Lung (tissue), 12 donors: ENCODE results near the gene CSTPP1. TPM values are rescaled to one million over a fixed set of nuclear protein-coding genes. Genes with fewer than 3 reads are reported as not detected.

Experiments
- ATAC-seq: fragments of 200-7000 bp; cut with Tn5 transposase; one replicate; pipeline ENCODE4 v1.9.1; 2020; ENCODE audit warnings: moderate number of reproducible peaks; ENCODE audit not compliant: insufficient read depth, low FRiP score
- DNase-seq, 3 donors: peaks; one replicate each; pipeline ENCODE4 v3.0.0-alpha.2; 2013 to 2017
- H3K27ac ChIP-seq, 2 donors: one replicate each; pipeline ENCODE4 v1.5.1; 2013; ENCODE audit warnings: mild to moderate bottlenecking in 2 of 2, moderate library complexity in 2 of 2, control low read depth in 1 of 2, inconsistent platforms in 1 of 2, low read depth in 1 of 2, low read length in 1 of 2
- H3K27me3 ChIP-seq, 3 donors: one replicate each; pipeline ENCODE4 v1.5.1; 2013; ENCODE audit warnings: low read length in 2 of 3; ENCODE audit not compliant: control insufficient read depth in 3 of 3, insufficient read depth in 3 of 3
- H3K36me3 ChIP-seq, 4 donors: one replicate each; pipeline ENCODE4 v1.5.1; 2013; ENCODE audit warnings: low read length in 4 of 4, mild to moderate bottlenecking in 1 of 4, moderate library complexity in 1 of 4; ENCODE audit not compliant: control insufficient read depth in 4 of 4, insufficient read depth in 4 of 4
- H3K4me1 ChIP-seq, 5 donors: one replicate each; pipeline ENCODE4 v1.5.1; 2013; ENCODE audit warnings: low read length in 5 of 5, mild to moderate bottlenecking in 2 of 5, moderate library complexity in 1 of 5; ENCODE audit not compliant: control insufficient read depth in 5 of 5, insufficient read depth in 5 of 5
- H3K4me3 ChIP-seq: one replicate; pipeline ENCODE4 v1.5.1; 2013; ENCODE audit warnings: mild to moderate bottlenecking, control low read depth, moderate library complexity
- H3K9ac ChIP-seq, 2 donors: one replicate each; pipeline ENCODE4 v1.5.1; 2013; ENCODE audit warnings: low read length in 2 of 2, control low read depth in 1 of 2; ENCODE audit not compliant: insufficient read depth in 1 of 2
- H3K9me3 ChIP-seq, 4 donors: one replicate each; pipeline ENCODE4 v1.5.1; 2013; ENCODE audit warnings: low read length in 3 of 4, mild to moderate bottlenecking in 1 of 4, moderate library complexity in 1 of 4; ENCODE audit not compliant: control insufficient read depth in 4 of 4, insufficient read depth in 3 of 4
- CTCF ChIP-seq: IDR thresholded peaks from 2 replicates; pipeline ENCODE4 v1.5.1; 2012; ENCODE audit warnings: mild to moderate bottlenecking; ENCODE audit errors: control extremely low read depth, extremely low read depth
- WGBS, 2 donors: extraction: QIAGEN DNeasy Blood & Tissue Kit; methylation state at CpG; one replicate each; pipeline ENCODE4 v1.1.7; 2013; 5-methylcytosine and 5-hydroxymethylcytosine counted together
- polyA plus RNA-seq, 2 donors: library from polyadenylated mRNA; stranded (reverse); fragments of 200-250 nt; gene quantifications; one replicate each; pipeline ENCODE4 v1.2.1, GENCODE V29; 2013
- total RNA-seq, 2 donors: library from RNA; depleted of rRNA in 1 of 2; stranded (reverse); fragments of >200 nt in 1 of 2; gene quantifications; one replicate each; pipeline ENCODE4 v1.2.1, GENCODE V29; 2014 to 2021
- donor health status: control.
- donor health status: control.
- donor health status: Bipolar disorder and iron deficiency.
- donor health status: healthy.
- donor health status: DM: yes; HTN: yes; CAD: no.

CSTPP1 gene
- total and polyA plus RNA-seq, 4 donors, result 26.0 to 45.8 (median 34.4) TPM

DNA sequence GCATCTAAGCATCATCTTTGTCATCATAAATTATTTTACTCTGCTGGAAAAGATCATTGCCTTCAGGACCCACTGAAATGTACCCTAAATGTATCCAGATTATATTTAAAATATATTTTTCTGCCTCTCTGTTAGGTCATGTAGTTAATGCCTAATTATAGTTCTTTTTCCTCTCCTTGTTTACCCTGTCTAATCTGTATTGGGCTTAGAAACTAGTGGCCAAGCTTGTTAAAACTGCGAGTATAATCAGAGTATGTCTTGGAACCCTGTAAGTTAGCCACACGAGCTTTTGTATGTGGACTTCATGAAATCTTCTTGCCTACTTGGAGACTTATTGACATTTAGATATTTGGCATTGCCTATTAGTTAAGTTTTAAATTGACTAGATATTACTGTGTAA lies 184.5 kb downstream of the CSTPP1 start:
- DNase-seq, result no peak
- 95 to 97% methylated on average over 2 of the region's 2 CpGs for WGBS, 2 donors
- H3K27me3 ChIP-seq, result no peaks in the 10 kb centered on the region
- no peak for ATAC-seq
- H3K9ac ChIP-seq, result no peak overlapping the region
- H3K4me1 ChIP-seq, result no peaks in the 10 kb centered on the region
- no peaks in the 10 kb centered on the region for H3K36me3 ChIP-seq
- H3K9me3 ChIP-seq, result no peaks in the 10 kb centered on the region
- H3K27ac ChIP-seq, result no peak overlapping the region
- TF ChIP-seq CTCF, result no peak
- no peak overlapping the region for H3K4me3 ChIP-seq

GRCh38 chr11:47121731-47122130 lies 185.2 kb downstream of the CSTPP1 start:
- H3K4me1 ChIP-seq, result no peaks in the 10 kb centered on the region
- no peaks in the 10 kb centered on the region for H3K27me3 ChIP-seq
- DNase-seq (no peak), ATAC-seq (no peak)
- no peaks in the 10 kb centered on the region for H3K36me3 ChIP-seq
- H3K27ac ChIP-seq, result no peak overlapping the region
- WGBS, 2 donors, result 69 to 76% methylated on average over 2 of the region's 2 CpGs
- H3K9ac ChIP-seq, result no peak overlapping the region
- no peak overlapping the region for H3K4me3 ChIP-seq
- H3K9me3 ChIP-seq, result no peaks in the 10 kb centered on the region
- no peak for TF ChIP-seq CTCF

DNA sequence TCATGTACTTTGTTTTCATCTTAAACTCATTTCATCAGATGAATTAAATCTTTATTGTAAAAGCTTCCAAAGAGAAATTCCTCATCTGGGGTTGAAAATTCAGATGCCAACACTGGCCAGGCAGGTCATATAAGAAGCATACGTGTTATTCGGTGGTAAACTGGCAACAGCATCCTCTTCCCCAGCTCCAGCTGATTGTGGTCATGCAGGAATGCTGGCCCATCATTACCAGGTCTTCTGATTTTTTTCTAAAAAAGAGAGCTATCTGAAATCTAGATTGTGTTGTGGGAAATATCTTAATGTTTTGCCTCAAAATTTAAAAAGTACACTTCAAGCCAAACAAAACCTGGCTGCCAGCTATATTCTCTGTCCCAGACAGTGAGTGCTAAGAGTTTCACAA lies 186.5 kb downstream of the CSTPP1 start:
- H3K36me3 ChIP-seq, result no peaks in the 10 kb centered on the region
- no peak overlapping the region for H3K9ac ChIP-seq
- TF ChIP-seq CTCF, result no peak
- ATAC-seq, result no peak
- no peaks in the 10 kb centered on the region for H3K9me3 ChIP-seq
- H3K27ac ChIP-seq, result no peak overlapping the region
- 85 to 92% methylated on average over 2 of the region's 2 CpGs for WGBS, 2 donors
- no peak overlapping the region for H3K4me3 ChIP-seq
- H3K27me3 ChIP-seq, result no peaks in the 10 kb centered on the region
- H3K4me1 ChIP-seq, result no peaks in the 10 kb centered on the region
- DNase-seq, result no peak

GRCh38 chr11:47124675-47125074 lies 188.1 kb downstream of the CSTPP1 start:
- WGBS, 2 donors, result 75 to 84% methylated on average over 1 of the region's 1 CpG
- no peaks in the 10 kb centered on the region for H3K36me3 ChIP-seq
- DNase-seq (no peak), ATAC-seq (no peak)
- no peak overlapping the region for H3K9ac ChIP-seq
- H3K27ac ChIP-seq, result no peak overlapping the region
- H3K4me1 ChIP-seq, result no peaks in the 10 kb centered on the region
- H3K27me3 ChIP-seq, result no peaks in the 10 kb centered on the region
- H3K4me3 ChIP-seq, result no peak overlapping the region
- no peak for TF ChIP-seq CTCF
- H3K9me3 ChIP-seq, result no peaks in the 10 kb centered on the region
